ENCODE results near the gene LCE1D. TPM values are rescaled to one million over a fixed set of nuclear protein-coding genes. Genes with fewer than 3 reads are reported as not detected.

The LCE1D gene
- total RNA-seq: not detected

GRCh38 chr1:152796421-152796820, at the start of gene LCE1D:
TSS of gene LCE1D (plus strand) at chr1:152796721. CDS start at chr1:152797795, 1,074 bp downstream.
- Histone ChIP-seq H3K9me3 (no peaks in the 10 kb centered on the region), H3K4me3 (no peak within 1 kb of the TSS), H3K4me1 (no peaks in the 10 kb centered on the region), H3K27ac (no peak within 1 kb of the TSS), H3K27me3 (no peaks in the 10 kb centered on the region), H3K36me3 (no peaks in the 10 kb centered on the region)
- TF ChIP-seq CTCF (IDR thresholded peaks at IDR 0.05) (no peak), POLR2A (IDR thresholded peaks at IDR 0.05) (no peak), EP300 (IDR thresholded peaks at IDR 0.05) (no peak)
- 40 to 54% methylated on average over 3 of the region's 3 CpGs for WGBS, 2 donors
- no peak for DNase-seq (ENCODE audit: low spot score in 2 of 2)

GRCh38 chr1:152747831-152748230, 48.7 kb upstream of the LCE1D start:
- H3K36me3 ChIP-seq: no peaks in the 10 kb centered on the region
- no peak overlapping the region for H3K27ac ChIP-seq
- no peak for TF ChIP-seq POLR2A (IDR thresholded peaks at IDR 0.05)
- no peak for TF ChIP-seq EP300 (IDR thresholded peaks at IDR 0.05)
- no peak for TF ChIP-seq CTCF (IDR thresholded peaks at IDR 0.05)
- WGBS, 2 donors: 47 to 56% methylated on average over 1 of the region's 1 CpG
- no peak overlapping the region for H3K4me3 ChIP-seq
- H3K4me1 ChIP-seq: no peaks in the 10 kb centered on the region
- no peaks in the 10 kb centered on the region for H3K27me3 ChIP-seq
- H3K9me3 ChIP-seq: no peaks in the 10 kb centered on the region
- no peak for DNase-seq (ENCODE audit: low spot score in 2 of 2)

- no peak for DNase-seq (ENCODE audit: low spot score in 2 of 2)
- H3K36me3 ChIP-seq: no peaks in the 10 kb centered on the region
- no peaks in the 10 kb centered on the region for H3K4me1 ChIP-seq
- no peak overlapping the region for H3K27ac ChIP-seq
- WGBS, 2 donors: 39 to 42% methylated on average over 1 of the region's 1 CpG
- H3K9me3 ChIP-seq: no peaks in the 10 kb centered on the region
- H3K4me3 ChIP-seq: no peak overlapping the region
- no peaks in the 10 kb centered on the region for H3K27me3 ChIP-seq
- no peak for TF ChIP-seq POLR2A (IDR thresholded peaks at IDR 0.05)
- no peak for TF ChIP-seq EP300 (IDR thresholded peaks at IDR 0.05)
- no peak for TF ChIP-seq CTCF (IDR thresholded peaks at IDR 0.05)
Observed at GRCh38 chr1:152752225-152752624, 44.3 kb upstream of the LCE1D start.

GRCh38 chr1:152753586-152753985, 42.9 kb upstream of the LCE1D start:
- 27 to 31% methylated on average over 1 of the region's 1 CpG for WGBS, 2 donors
- H3K9me3 ChIP-seq: no peaks in the 10 kb centered on the region
- no peaks in the 10 kb centered on the region for H3K27me3 ChIP-seq
- no peaks in the 10 kb centered on the region for H3K4me1 ChIP-seq
- H3K36me3 ChIP-seq: no peaks in the 10 kb centered on the region
- no peak overlapping the region for H3K4me3 ChIP-seq
- no peak overlapping the region for H3K27ac ChIP-seq
- DNase-seq (ENCODE audit: low spot score in 2 of 2): no peak
- TF ChIP-seq POLR2A (IDR thresholded peaks at IDR 0.05) (no peak), CTCF (IDR thresholded peaks at IDR 0.05) (no peak), EP300 (IDR thresholded peaks at IDR 0.05) (no peak)

GRCh38 chr1:152756872-152757271, 39.6 kb upstream of the LCE1D start:
- no peak overlapping the region for H3K27ac ChIP-seq
- TF ChIP-seq POLR2A (IDR thresholded peaks at IDR 0.05) (no peak), EP300 (IDR thresholded peaks at IDR 0.05) (no peak), CTCF (IDR thresholded peaks at IDR 0.05) (no peak)
- no peaks in the 10 kb centered on the region for H3K4me1 ChIP-seq
- DNase-seq (ENCODE audit: low spot score in 2 of 2): no peak
- no peak overlapping the region for H3K4me3 ChIP-seq
- no peaks in the 10 kb centered on the region for H3K36me3 ChIP-seq
- no peaks in the 10 kb centered on the region for H3K27me3 ChIP-seq
- 76 to 88% methylated on average over 2 of the region's 2 CpGs for WGBS, 2 donors
- H3K9me3 ChIP-seq: no peaks in the 10 kb centered on the region

Data from tibial nerve (tissue), 4 donors.